Globus pallidus (tissue), 1 donor: Measurements from ENCODE around the gene ARFGAP2.
A peak's percentile ranks its signal among the peaks of the same experiment; 100 is the strongest.

ENCODE experiments used
- DNase-seq: peaks from one replicate; pipeline ENCODE4 v3.0.0-alpha.2; 2015; ENCODE audit warnings: low spot score

ARFGAP2 gene

GRCh38 chr11:47187723-47188122, 11.0 kb upstream of the ARFGAP2 start:
- no peak for DNase-seq

GRCh38 chr11:47186700-47187695, 10.3 kb upstream of the ARFGAP2 start:
- DNase-seq: peak; percentile 41

- DNase-seq: no peak
These were observed 9.5 kb upstream of the ARFGAP2 start, which contains the start of gene PACSIN3 for GRCh38 chr11:47186076-47186699. PACSIN3 (minus strand) TSS chr11:47186434; CDS start chr11:47182727, 3,707 bp downstream.

GRCh38 chr11:47185305-47186075, 8.8 kb upstream of the ARFGAP2 start:
- no peak for DNase-seq

GRCh38 chr11:47184711-47185304, 8.1 kb upstream of the ARFGAP2 start:
- peak; percentile 94 for DNase-seq

GRCh38 chr11:47183969-47184368, 7.3 kb upstream of the ARFGAP2 start:
- no peak for DNase-seq

GRCh38 chr11:47183031-47183856, 6.6 kb upstream of the ARFGAP2 start:
- no peak for DNase-seq

- no peak for DNase-seq
These were observed 5.7 kb upstream of the ARFGAP2 start for GRCh38 chr11:47182380-47182779.

GRCh38 chr11:47181271-47181670, 4.6 kb upstream of the ARFGAP2 start:
- DNase-seq: no peak

GRCh38 chr11:47180006-47180787, 3.5 kb upstream of the ARFGAP2 start:
- no peak for DNase-seq

GRCh38 chr11:47179655-47179991, 2.9 kb upstream of the ARFGAP2 start:
- no peak for DNase-seq

- no peak for DNase-seq
These were observed 2.3 kb upstream of the ARFGAP2 start for GRCh38 chr11:47178737-47179654.

- DNase-seq: no peak
These were observed 1.6 kb upstream of the ARFGAP2 start for GRCh38 chr11:47178316-47178715.

GRCh38 chr11:47177846-47178245, 1.2 kb upstream of the ARFGAP2 start:
- no peak for DNase-seq

GRCh38 chr11:47177229-47177845, 658 bp upstream of the ARFGAP2 start:
- DNase-seq: peak; percentile 92

- no peak for DNase-seq
These were observed 842 bp downstream of the ARFGAP2 start for GRCh38 chr11:47175746-47176327.

GRCh38 chr11:47172740-47173336, 3.8 kb downstream of the ARFGAP2 start:
- DNase-seq: no peak

GRCh38 chr11:47171856-47172255, 4.8 kb downstream of the ARFGAP2 start:
- DNase-seq: no peak
